Measurements from ENCODE around the gene GNB5.
"Not testable (repeated sequence)": the region's sequence is repeated elsewhere in the genome, so short reads cannot be mapped to it uniquely, and the experiment has no call there.

The GNB5 gene

DNA sequence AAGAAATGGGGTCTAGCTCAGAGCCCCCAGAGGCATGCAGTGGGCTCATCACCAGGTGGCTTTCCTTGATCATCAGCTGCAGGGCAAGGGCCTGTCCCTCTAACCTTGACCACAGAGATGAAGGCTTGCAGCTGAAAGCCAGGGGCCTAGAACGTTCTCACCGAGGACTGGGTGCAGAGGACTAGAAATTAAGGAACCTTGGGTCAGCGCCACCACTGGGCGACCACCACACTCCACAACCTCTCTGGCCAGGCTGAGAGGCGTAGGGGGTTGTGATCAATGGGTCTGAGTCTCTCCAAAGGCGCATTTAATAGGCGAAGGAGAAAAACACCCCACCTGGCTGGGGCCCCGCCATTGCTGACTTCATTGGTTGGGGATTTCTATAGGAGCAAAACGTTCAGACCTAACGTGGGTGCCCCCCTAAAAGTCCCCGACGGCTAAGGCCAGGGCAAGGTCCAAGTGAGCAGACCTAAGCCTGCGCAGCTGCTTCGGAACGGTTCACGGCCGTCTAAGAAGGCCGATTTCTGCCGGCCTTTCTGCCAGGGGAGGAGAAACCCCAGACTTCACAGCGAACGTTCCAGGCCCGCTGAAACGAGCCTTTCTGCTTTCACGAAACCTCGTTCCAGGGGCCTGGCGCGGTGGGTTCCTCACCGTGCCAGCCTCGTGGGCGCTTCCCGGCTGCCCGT lies 79.5 kb downstream of the GNB5 start:
- no peak for DNase-seq

DNA sequence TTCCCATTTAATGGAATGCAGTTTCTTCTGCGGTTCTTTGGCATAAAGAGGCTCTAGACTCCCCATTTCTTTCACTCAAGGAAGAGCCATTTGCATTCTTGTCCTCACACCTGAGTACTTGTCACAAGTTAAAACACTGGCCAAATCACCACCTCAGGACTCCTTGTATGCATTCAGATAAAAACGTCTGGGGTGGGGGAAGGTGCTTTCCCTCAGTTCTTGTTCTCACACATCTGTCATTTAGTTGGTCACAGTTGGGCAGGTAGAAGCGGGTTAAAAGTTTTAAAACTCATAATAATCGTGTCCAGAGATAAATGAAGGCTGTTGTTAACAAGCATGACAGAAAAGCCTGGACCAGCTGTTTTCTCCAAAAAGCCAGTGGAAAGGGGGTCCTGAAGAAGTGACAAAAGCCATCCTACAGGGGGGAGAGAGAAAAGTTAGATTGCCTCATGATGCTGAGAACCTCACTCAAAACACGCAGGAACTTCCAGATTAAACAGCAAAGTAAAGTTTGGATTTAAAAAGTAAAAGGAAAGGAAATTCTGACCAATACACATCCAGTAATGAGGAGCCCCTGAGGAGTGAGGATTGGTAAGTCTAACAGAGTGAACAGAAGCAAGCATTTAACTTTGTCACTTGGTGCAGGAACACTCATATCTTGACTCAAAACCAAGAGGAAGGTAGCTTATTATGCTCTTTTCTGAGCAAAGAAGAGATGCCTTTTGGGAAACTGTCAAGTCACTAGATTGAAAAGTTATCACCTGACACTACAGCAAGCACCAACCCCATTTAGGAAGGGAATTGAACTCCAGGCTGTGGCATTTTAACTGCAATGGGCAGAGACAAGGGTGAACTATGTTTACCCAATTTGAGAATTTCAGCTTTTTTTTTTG lies 81.4 kb downstream of the GNB5 start:
- DNase-seq: no peak

DNA sequence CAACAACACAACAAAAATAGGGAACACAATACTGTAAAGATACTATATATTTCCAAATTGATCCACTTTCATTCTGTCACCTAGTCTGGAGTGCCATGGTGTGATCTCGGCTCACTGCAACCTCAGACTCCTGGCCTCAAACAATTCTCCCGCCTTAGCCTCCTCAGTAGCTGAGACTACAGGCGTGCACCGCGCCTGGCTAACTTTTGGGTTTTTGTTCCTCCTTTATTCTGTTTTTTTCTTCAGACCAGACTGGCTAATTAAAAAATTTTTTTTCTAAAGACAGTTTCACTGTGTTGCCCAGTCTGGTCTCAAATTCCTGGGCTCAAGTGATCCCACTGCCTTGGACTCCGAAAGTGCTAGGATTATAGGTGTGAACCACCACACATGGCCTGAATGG lies 84.0 kb downstream of the GNB5 start:
- no peak for DNase-seq

- DNase-seq: no peak
These were observed 84.6 kb downstream of the GNB5 start for GRCh38 chr15:52106641-52107040.

DNA sequence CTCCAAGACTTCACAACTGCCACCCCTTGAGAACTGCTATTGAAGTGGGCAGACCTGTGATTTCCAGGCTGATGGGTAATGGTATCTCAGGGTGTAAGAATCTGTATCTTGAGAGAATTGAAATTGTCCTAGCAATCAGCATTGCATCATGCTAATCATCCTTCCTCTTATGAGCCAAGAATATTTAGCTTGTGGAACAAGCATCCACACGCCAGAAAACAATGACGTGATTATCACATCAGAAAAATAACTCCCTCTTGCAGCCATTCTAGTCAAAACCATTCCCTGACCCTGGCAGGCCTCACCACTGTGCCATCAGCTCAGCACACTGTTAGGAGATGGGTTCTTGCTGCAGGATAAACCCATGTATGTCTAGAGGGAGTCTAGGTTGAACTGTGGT lies 85.3 kb downstream of the GNB5 start:
- DNase-seq: no peak

DNA sequence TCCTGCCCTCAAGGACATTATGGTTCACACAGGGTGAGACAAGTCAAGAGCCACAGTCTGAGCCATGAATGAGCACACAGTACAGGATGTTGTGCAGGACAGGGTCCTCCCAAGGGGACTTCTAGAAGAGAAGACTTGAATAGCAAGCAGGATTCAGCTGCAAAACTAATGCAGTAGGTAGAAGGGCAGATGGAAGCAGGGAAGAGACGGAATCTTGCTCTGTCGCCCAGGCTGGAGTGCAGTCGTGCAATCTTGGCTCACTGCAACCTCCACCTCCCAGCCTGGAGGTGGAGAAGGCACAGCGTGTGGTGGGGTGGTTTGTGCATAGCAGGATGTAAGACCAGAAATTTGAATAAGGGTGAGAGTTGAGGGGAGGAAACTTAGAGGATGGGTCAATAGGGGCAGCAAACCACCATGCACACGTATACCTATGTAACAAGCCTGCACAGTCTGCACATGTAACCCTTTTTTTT lies 86.6 kb downstream of the GNB5 start:
- DNase-seq: no peak

GRCh38 chr15:52103217-52104207 lies 87.7 kb downstream of the GNB5 start:
- no peak for DNase-seq

DNA sequence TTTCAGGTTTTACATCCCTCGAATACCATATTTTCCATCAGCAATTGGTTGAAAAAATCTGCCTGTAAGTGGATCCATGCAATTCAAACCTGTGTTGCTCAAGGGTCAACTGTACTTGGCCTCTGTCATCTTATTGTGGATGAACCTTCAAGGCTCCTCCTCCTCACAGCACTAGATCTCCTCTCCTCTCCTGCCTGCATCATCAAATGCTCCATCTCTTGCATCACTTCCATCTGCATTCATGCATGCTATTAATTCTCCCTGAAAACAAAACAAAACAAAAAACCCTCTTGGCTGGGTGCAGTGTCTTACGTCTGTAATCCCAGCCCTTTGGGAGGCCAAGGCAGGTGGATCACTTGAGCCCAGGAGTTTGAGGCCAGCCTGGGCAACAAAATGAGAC lies 88.7 kb downstream of the GNB5 start:
- no peak for DNase-seq

- no peak for DNase-seq
These were observed 89.5 kb downstream of the GNB5 start for GRCh38 chr15:52101542-52102323.

- no peak for DNase-seq
These were observed 90.3 kb downstream of the GNB5 start for GRCh38 chr15:52100807-52101442.

DNA sequence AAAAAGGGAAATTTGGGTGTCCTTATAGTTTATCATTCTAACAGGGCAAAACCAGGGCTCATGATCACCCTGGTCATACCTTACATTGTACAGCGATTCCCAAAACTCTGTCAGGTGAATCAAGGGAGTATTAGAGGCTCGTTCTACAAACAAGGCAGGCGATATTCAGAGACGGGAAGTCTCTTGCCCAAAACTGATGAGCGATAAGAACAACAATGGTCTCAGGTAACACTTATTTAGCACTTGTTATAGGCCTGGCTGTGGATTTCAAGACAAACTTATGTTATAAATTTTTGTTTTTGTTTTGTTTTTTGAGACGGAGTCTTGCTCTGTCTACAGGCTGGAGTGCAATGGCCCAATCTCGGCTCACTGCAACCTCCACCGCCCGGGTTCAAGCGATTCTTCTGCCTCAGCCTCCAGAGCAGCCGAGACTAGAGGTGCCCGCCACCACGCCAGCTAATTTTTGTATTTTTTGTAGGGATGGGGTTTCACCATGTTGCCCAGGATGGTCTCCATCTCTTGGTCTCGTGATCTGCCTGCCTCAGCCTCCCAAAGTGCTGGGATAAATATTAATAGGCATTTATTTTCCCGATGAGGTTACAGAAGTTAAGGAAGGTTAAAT lies 91.4 kb downstream of the GNB5 start:
- no peak for DNase-seq

DNA sequence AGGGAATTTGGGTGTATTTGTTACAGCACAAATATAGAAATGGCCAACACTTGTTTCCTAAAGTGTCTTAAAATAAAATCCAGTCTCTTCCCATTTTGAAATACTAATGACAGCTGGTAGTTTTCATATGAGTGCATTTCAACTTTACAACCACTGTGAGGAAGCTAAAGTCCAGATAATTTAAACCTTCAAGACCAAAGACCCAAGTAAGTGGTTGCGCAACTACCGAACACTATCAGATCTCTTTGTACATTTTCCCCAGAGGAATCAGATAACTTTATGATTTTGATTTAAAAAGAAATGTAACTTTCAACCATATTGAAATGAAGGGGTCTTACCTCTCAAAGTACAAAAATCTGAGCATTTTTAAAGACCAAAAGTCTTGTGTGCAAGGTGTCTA lies 92.9 kb downstream of the GNB5 start:
- DNase-seq: no peak

- DNase-seq: no peak
These were observed 94.0 kb downstream of the GNB5 start for GRCh38 chr15:52097180-52097579.

- DNase-seq: not testable (repeated sequence)
These were observed 94.7 kb downstream of the GNB5 start for GRCh38 chr15:52096536-52096935.

- DNase-seq: no peak
These were observed 95.5 kb downstream of the GNB5 start for GRCh38 chr15:52095597-52096262.

DNA sequence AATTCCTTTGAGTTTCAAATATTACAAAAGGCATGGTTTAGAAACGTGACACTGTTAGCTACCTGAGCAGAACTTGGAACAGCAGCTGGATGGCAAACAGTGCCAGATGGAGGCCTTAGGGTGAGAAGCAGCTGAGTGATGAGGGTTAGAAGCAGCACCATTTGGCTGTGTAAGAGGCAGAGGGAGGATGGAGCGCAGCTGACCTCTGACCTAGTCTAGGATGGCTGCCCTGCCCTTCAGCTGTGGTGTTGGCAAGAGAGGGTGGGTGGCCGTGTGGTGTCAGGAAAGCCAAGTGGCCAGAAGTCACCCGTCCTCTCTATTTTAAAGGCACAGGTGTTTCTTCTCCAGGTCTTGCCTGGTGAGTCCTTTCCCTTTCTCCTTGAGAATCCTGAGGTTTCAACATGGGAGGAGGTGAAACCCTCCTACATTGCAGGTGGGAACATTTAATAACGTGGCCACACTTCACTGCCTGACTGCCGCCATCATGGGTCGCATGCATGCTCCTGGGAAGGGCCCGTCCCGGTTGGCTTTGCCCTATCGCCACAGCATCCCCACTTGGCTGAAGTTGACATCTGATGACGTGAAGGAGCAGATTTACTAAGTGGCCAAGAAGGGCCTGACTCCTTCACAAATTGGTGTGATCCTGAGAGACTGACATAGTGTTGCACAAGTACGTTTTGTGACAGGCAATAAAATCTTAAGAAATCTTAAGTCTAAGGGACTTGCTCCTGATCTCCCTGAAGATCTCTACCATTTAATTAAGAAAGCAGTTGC lies 96.2 kb downstream of the GNB5 start:
- DNase-seq: no peak

DNA sequence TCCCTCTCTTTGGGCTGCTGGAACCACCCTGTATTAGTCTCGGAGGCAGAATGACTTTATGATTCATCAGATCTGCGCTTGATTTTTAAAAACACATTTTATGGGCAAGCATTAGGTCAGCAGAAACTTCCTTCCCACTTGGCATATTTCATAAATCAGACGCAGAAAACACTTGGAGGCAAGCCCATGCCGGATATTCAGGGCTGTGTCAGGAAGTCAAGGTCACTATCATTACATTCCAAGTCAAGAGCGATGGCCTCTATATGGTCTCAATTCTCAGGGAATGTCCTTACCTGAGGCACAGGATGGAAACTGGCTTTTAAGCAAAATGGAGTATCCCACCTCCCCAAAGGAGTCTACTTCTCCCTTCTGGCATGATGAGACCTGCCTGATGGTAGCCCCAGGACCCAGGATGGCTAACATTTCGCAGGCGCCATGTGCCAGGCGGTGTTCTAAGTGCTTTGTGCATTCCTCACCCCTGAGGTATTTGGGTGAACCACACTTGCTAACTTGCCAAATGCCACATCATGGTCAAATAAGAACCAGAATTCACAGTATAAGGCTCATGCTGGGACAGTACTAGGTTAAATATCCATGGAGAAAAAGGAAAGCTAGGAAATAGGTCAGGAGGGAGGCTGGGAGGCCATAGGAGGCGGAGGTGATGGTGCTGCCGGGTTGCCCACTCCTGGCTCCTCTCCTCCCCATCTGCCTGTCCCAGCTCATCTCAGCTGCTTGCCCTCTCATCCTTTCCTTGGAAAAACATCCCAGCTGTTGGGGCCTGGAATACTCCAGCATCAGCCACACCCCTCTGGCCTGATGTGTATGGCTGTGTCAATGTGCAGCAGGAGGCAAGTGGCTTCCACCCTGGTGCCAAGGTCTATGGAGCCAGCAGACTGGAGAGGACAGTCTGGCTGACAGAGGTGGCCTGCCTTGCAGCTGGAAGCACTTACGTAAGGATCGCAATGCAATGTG lies 97.4 kb downstream of the GNB5 start:
- no peak for DNase-seq

DNA sequence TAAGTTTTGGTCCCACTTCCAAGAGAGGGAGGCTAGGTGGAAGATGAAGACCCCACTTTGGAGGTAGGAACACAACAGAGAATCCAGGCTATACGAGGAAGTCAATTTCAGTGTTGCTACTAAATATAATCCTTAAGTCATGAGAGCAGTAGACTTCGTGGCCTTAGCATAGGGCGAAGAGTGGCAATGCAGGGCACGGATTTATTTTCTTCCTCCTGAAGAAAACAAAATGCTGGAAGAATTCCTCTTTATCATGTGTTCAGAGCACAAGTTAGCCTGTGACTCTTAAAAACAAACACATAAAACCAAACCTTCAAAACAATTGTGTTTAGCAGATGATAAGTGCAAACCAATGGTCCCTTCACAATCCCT lies 98.0 kb downstream of the GNB5 start:
- DNase-seq: no peak

DNA sequence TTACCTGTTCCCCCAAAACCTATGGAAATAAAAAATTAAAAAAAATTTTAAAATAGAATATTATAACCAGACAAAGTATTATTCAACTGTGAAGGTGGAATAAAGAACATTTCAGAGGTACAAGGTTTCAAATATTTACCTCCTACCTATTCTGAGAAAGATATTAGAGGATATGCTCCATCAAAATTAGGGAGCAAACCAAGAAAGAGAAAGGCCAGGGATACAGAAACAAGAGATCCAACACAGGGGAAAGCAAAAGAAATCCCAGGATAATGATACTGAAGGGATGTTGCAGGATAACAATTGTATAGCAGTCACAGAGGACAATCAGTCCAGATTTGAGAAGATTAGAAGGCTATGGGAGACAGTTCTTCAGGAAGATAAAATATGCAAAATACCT lies 101.0 kb downstream of the GNB5 start:
- no peak for DNase-seq
